Testis (tissue), 2 donors: ENCODE measurements around the gene FAM184B.

ENCODE experiments used
- POLR2A ChIP-seq: fragments of 450-650 bp; IDR thresholded peaks from one replicate; pipeline ENCODE4 v1.6.1; 2017; ENCODE audit warnings: antibody characterized with exemption, mild to moderate bottlenecking, moderate library complexity
- TF ChIP-seq, protein P1 (sequence below), 3 experiments: fragments of 450-650 bp in 2 of 3; fragments of 200-600 bp in 1 of 3; sonication (generic) in 1 of 3; IDR thresholded peaks; one replicate each; pipeline ENCODE4 v1.5.1; 2016 to 2019; ENCODE audit warnings: antibody characterized with exemption in 3 of 3, mild to moderate bottlenecking in 2 of 3, moderate library complexity in 1 of 3

DNA sequence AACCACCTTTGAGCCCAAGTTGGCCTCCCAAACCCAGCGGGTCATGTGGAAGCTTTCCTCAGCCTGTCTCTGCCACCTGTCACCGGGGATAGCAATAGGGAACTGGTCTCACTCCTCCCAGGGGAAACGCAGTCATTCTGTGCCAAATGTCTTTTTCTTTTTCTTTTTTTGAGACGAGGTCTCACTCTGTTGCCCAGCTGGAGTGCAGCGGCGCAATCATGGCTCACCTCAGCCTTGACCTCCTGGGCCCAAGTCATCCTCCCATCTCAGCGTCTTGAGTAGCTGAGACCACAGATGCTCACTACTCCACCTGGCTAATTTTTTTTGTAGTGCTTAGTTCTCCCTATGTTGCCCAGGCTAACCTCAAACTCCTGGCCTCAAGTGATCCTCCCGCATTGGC is 126.7 kb downstream of the FAM184B start:
- TF ChIP-seq, protein P1, sequence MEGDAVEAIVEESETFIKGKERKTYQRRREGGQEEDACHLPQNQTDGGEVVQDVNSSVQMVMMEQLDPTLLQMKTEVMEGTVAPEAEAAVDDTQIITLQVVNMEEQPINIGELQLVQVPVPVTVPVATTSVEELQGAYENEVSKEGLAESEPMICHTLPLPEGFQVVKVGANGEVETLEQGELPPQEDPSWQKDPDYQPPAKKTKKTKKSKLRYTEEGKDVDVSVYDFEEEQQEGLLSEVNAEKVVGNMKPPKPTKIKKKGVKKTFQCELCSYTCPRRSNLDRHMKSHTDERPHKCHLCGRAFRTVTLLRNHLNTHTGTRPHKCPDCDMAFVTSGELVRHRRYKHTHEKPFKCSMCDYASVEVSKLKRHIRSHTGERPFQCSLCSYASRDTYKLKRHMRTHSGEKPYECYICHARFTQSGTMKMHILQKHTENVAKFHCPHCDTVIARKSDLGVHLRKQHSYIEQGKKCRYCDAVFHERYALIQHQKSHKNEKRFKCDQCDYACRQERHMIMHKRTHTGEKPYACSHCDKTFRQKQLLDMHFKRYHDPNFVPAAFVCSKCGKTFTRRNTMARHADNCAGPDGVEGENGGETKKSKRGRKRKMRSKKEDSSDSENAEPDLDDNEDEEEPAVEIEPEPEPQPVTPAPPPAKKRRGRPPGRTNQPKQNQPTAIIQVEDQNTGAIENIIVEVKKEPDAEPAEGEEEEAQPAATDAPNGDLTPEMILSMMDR (IDR thresholded peaks at IDR 0.05), result no peak
- TF ChIP-seq POLR2A, result no peak
